Left renal pelvis (tissue), 4 donors: ENCODE data around the gene VKORC1L1. TPM values are rescaled to one million over a fixed set of nuclear protein-coding genes. Genes with fewer than 3 reads are reported as not detected.

ENCODE experiments used
- polyA plus RNA-seq, 4 donors: library from polyadenylated mRNA; unstranded; fragments of 120-200 nt; gene quantifications; one replicate each; pipeline ENCODE4 v1.2.1, GENCODE V29; 2013; ENCODE audit not compliant: insufficient read length in 4 of 4

Gene VKORC1L1
- polyA plus RNA-seq, 4 donors: 32.4 to 39.7 (median 34.8) TPM

Other genes starting within 250 kb of the VKORC1L1 start
- gene GUSB, start 109.1 kb downstream of the VKORC1L1 start, polyA plus RNA-seq: 10 to 100 TPM; 60.2 to 83.7 (median 73.7) TPM
- 10 to 100 TPM; 13.8 to 37.4 (median 29.1) TPM for gene ASL, start 202.7 kb downstream of the VKORC1L1 start, polyA plus RNA-seq
- 10 to 100 TPM; 21.7 to 33.5 (median 27.1) TPM for gene CRCP, start 241.8 kb downstream of the VKORC1L1 start, polyA plus RNA-seq